Measurements from ENCODE around the gene LRP8. TPM values are rescaled to one million over a fixed set of nuclear protein-coding genes. Genes with fewer than 3 reads are reported as not detected.
"Not testable (repeated sequence)": the region's sequence is repeated elsewhere in the genome, so short reads cannot be mapped to it uniquely, and the experiment has no call there.

The LRP8 gene
- total and polyA plus RNA-seq, 11 donors = 0.27 to 8.0 (median 1.7) TPM

- ATAC-seq = no peak
- no peak for DNase-seq
Measured at GRCh38 chr1:53286955-53287354, 40.9 kb downstream of the LRP8 start.

GRCh38 chr1:53285969-53286760 lies 41.7 kb downstream of the LRP8 start:
- Histone ChIP-seq H3K27me3 (no peaks in the 10 kb centered on the region), H3K36me3 (peaks cover 0 to 4% (median 0%) of the 10 kb centered on the region in 9 donors), H3K9me3 (no peaks in the 10 kb centered on the region), H3K4me1 (peaks cover 0 to 22% (median 0%) of the 10 kb centered on the region in 12 donors), H3K27ac (no peak overlapping the region), H3K4me3 (no peak overlapping the region)
- intact Hi-C loops (cut with DNase I) = no loop called here
- 60 to 70% (median 63%) methylated on average over 8 of the region's 8 CpGs for WGBS, 4 donors
- DNase-seq = no peak
- TF ChIP-seq CTCF (IDR thresholded peaks at IDR 0.05) (no peak), POLR2A (IDR thresholded peaks at IDR 0.05) (no peak)
- ATAC-seq = peak; percentile 29 to 81 (median 53)

More at GRCh38 chr1:53286955-53287354, 40.9 kb downstream of the LRP8 start:
- intact Hi-C loops (cut with DNase I) = no loop called here
- peaks cover 0 to 22% (median 0%) of the 10 kb centered on the region in 12 donors for H3K4me1 ChIP-seq
- H3K4me3 ChIP-seq = no peak overlapping the region
- peaks cover 0 to 4% (median 0%) of the 10 kb centered on the region in 9 donors for H3K36me3 ChIP-seq
- H3K27me3 ChIP-seq = no peaks in the 10 kb centered on the region
- TF ChIP-seq POLR2A (IDR thresholded peaks at IDR 0.05) = no peak
- TF ChIP-seq CTCF (IDR thresholded peaks at IDR 0.05) = no peak
- no peaks in the 10 kb centered on the region for H3K9me3 ChIP-seq
- H3K27ac ChIP-seq = no peak overlapping the region
- 78 to 84% (median 82%) methylated on average over 4 of the region's 4 CpGs for WGBS, 4 donors

- WGBS, 4 donors = 64 to 84% (median 73%) methylated on average over 5 of the region's 5 CpGs
- H3K27me3 ChIP-seq = no peaks in the 10 kb centered on the region
- DNase-seq (no peak), ATAC-seq (no peak)
- TF ChIP-seq CTCF (IDR thresholded peaks at IDR 0.05) (no peak), POLR2A (IDR thresholded peaks at IDR 0.05) (no peak)
- no peak overlapping the region for H3K4me3 ChIP-seq
- H3K27ac ChIP-seq = no peak overlapping the region
- intact Hi-C loops (cut with DNase I) = no loop called here
- H3K9me3 ChIP-seq = no peaks in the 10 kb centered on the region
- peaks cover 0 to 4% (median 0%) of the 10 kb centered on the region in 9 donors for H3K36me3 ChIP-seq
- peaks cover 0 to 22% (median 0%) of the 10 kb centered on the region in 12 donors for H3K4me1 ChIP-seq
Measured at GRCh38 chr1:53285546-53285945, 42.3 kb downstream of the LRP8 start.

GRCh38 chr1:53284224-53285020 lies 43.4 kb downstream of the LRP8 start:
- DNase-seq (no peak), ATAC-seq (no peak)
- Histone ChIP-seq H3K4me1 (peaks cover 0 to 22% (median 0%) of the 10 kb centered on the region in 12 donors), H3K27me3 (no peaks in the 10 kb centered on the region), H3K27ac (no peak overlapping the region), H3K4me3 (no peak overlapping the region), H3K36me3 (peaks cover 0 to 4% (median 0%) of the 10 kb centered on the region in 9 donors), H3K9me3 (no peaks in the 10 kb centered on the region)
- TF ChIP-seq CTCF (IDR thresholded peaks at IDR 0.05) (no peak), POLR2A (IDR thresholded peaks at IDR 0.05) (no peak)
- intact Hi-C loops (cut with DNase I) = no loop called here
- WGBS, 4 donors = 96 to 97% (median 96%) methylated on average over 8 of the region's 8 CpGs

- 94 to 95% (median 95%) methylated on average over 12 of the region's 12 CpGs for WGBS, 4 donors
- intact Hi-C loops (cut with DNase I) = not testable (repeated sequence)
Measured at GRCh38 chr1:53283156-53283555, 44.7 kb downstream of the LRP8 start.

More at GRCh38 chr1:53283156-53283555, 44.7 kb downstream of the LRP8 start:
- not testable (repeated sequence) for ATAC-seq, DNase-seq, H3K4me3 ChIP-seq, H3K27ac ChIP-seq, H3K36me3 ChIP-seq, H3K9me3 ChIP-seq, H3K27me3 ChIP-seq
- peaks cover 0 to 22% (median 0%) of the 10 kb centered on the region in 12 donors for H3K4me1 ChIP-seq

Measured in heart left ventricle (tissue), 16 donors.